Lower leg skin (tissue), 3 donors: Measurements from ENCODE around the gene ARHGAP27.

ENCODE experiments used
- POLR2A ChIP-seq, 2 donors: fragments of 450-650 bp; IDR thresholded peaks; one replicate each; pipeline ENCODE4 v1.6.1; 2016 to 2017; ENCODE audit warnings: antibody characterized with exemption in 2 of 2, mild to moderate bottlenecking in 1 of 2, moderate library complexity in 1 of 2
- TF ChIP-seq, protein P1 (sequence below), 3 donors: fragments of 450-650 bp; IDR thresholded peaks; one replicate each; pipeline ENCODE4 v1.5.1; 2016; ENCODE audit warnings: antibody characterized with exemption in 3 of 3, mild to moderate bottlenecking in 3 of 3, moderate library complexity in 2 of 3

DNA sequence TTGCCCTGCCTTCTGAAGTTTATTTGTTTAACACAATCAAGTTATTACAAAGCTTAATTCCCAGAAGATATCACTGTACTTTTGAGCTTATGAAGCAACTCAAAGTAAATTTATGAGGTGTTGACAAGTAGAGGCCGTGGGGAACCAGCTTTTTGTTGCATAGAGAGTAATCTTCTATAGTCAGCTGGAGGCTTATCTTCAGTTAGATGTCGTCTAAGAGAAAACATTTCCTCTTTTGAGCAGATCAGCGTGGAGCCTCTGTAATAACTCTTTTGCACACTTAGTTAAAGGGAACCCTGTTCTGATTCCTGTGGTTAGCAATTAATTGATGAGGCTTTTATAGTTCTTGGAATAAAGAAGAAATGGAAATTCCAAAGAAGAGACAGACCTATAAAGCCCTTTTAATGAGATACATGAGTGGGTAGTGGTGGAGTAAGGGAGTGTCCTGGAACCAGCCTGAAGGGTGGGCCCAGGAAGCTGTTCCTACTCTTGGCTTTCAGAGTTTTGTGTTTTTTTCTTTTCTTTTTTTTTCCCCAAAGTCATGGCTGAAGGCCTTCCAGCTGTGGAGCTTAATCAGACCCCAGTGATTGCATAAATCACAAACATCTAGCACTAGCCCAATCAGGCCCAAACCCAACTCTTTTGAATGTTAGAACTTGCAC lies 87.0 kb downstream of the ARHGAP27 start:
- TF ChIP-seq, protein P1, sequence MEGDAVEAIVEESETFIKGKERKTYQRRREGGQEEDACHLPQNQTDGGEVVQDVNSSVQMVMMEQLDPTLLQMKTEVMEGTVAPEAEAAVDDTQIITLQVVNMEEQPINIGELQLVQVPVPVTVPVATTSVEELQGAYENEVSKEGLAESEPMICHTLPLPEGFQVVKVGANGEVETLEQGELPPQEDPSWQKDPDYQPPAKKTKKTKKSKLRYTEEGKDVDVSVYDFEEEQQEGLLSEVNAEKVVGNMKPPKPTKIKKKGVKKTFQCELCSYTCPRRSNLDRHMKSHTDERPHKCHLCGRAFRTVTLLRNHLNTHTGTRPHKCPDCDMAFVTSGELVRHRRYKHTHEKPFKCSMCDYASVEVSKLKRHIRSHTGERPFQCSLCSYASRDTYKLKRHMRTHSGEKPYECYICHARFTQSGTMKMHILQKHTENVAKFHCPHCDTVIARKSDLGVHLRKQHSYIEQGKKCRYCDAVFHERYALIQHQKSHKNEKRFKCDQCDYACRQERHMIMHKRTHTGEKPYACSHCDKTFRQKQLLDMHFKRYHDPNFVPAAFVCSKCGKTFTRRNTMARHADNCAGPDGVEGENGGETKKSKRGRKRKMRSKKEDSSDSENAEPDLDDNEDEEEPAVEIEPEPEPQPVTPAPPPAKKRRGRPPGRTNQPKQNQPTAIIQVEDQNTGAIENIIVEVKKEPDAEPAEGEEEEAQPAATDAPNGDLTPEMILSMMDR (IDR thresholded peaks at IDR 0.05), result no peak
- TF ChIP-seq POLR2A (IDR thresholded peaks at IDR 0.05), result no peak
